Measurements from ENCODE around the gene CKAP2L.

GRCh38 chr2:112698834-112699515 is 65.4 kb downstream of the CKAP2L start:
- TF ChIP-seq NCOA4 (IDR thresholded peaks at IDR 0.05; ENCODE audit: partially characterized antibody) (no peak), STAT5A (IDR thresholded peaks at IDR 0.05; ENCODE audit: borderline replicate concordance, low read length) (no peak), ZBTB17 (CRISPR knock-in tag; IDR thresholded peaks at IDR 0.05) (no peak)
- TF ChIP-seq, protein P1, sequence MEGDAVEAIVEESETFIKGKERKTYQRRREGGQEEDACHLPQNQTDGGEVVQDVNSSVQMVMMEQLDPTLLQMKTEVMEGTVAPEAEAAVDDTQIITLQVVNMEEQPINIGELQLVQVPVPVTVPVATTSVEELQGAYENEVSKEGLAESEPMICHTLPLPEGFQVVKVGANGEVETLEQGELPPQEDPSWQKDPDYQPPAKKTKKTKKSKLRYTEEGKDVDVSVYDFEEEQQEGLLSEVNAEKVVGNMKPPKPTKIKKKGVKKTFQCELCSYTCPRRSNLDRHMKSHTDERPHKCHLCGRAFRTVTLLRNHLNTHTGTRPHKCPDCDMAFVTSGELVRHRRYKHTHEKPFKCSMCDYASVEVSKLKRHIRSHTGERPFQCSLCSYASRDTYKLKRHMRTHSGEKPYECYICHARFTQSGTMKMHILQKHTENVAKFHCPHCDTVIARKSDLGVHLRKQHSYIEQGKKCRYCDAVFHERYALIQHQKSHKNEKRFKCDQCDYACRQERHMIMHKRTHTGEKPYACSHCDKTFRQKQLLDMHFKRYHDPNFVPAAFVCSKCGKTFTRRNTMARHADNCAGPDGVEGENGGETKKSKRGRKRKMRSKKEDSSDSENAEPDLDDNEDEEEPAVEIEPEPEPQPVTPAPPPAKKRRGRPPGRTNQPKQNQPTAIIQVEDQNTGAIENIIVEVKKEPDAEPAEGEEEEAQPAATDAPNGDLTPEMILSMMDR (IDR thresholded peaks at IDR 0.05 in 2 of 3, conservative IDR thresholded peaks at IDR 0.05 in 1 of 3; ENCODE audit: insufficient read depth in 2 of 3, low read depth in 1 of 3, low read length in 3 of 3), result no peak
- TF ChIP-seq, protein P2, sequence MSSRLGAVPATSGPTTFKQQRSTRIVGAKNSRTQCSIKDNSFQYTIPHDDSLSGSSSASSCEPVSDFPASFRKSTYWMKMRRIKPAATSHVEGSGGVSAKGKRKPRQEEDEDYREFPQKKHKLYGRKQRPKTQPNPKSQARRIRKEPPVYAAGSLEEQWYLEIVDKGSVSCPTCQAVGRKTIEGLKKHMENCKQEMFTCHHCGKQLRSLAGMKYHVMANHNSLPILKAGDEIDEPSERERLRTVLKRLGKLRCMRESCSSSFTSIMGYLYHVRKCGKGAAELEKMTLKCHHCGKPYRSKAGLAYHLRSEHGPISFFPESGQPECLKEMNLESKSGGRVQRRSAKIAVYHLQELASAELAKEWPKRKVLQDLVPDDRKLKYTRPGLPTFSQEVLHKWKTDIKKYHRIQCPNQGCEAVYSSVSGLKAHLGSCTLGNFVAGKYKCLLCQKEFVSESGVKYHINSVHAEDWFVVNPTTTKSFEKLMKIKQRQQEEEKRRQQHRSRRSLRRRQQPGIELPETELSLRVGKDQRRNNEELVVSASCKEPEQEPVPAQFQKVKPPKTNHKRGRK (tag; IDR thresholded peaks at IDR 0.05), result no peak
